Measurements from ENCODE around the gene C19orf25. TPM values are rescaled to one million over a fixed set of nuclear protein-coding genes. Genes with fewer than 3 reads are reported as not detected.

C19orf25 gene
- polyA plus RNA-seq, 1 experiment = 14.5 TPM

- TF ChIP-seq CTCF (IDR thresholded peaks at IDR 0.05; ENCODE audit: low read depth, low read length) = no peak
- H3K9me3 ChIP-seq (ENCODE audit: control insufficient read depth, insufficient read depth, low read length) = peaks cover 3% of the 10 kb centered on the region; the same call in 1 of the 2 replicates
- H3K27ac ChIP-seq (ENCODE audit: low read depth, low read length) = no peak overlapping the region
- ChIA-PET POLR2A (no interaction called here), CTCF (no interaction called here)
- no peak overlapping the region for H3K4me3 ChIP-seq (ENCODE audit: low read depth, low read length)
- H3K27me3 ChIP-seq (ENCODE audit: control insufficient read depth, insufficient read depth, low read length) = no peaks in the 10 kb centered on the region
- DNase-seq (ENCODE audit: low read depth, low spot score) = no peak
These were observed 48.8 kb downstream of the C19orf25 start for GRCh38 chr19:1430246-1430645.

- no peak overlapping the region for H3K27ac ChIP-seq (ENCODE audit: low read depth, low read length)
- TF ChIP-seq CTCF (IDR thresholded peaks at IDR 0.05; ENCODE audit: low read depth, low read length) = no peak
- no peak overlapping the region for H3K4me3 ChIP-seq (ENCODE audit: low read depth, low read length)
- ChIA-PET CTCF (no interaction called here), POLR2A (no interaction called here)
- no peak for DNase-seq (ENCODE audit: low read depth, low spot score)
- H3K27me3 ChIP-seq (ENCODE audit: control insufficient read depth, insufficient read depth, low read length) = no peaks in the 10 kb centered on the region
- H3K9me3 ChIP-seq (ENCODE audit: control insufficient read depth, insufficient read depth, low read length) = peaks cover 3% of the 10 kb centered on the region; the same call in 1 of the 2 replicates
These were observed 49.3 kb downstream of the C19orf25 start for GRCh38 chr19:1429750-1430149.

GRCh38 chr19:1428738-1429391 lies 50.1 kb downstream of the C19orf25 start:
- peak overlapping the region; percentile 21 for H3K27ac ChIP-seq (ENCODE audit: low read depth, low read length)
- TF ChIP-seq CTCF (IDR thresholded peaks at IDR 0.05; ENCODE audit: low read depth, low read length) = no peak
- no peaks in the 10 kb centered on the region for H3K27me3 ChIP-seq (ENCODE audit: control insufficient read depth, insufficient read depth, low read length)
- ChIA-PET CTCF (no interaction called here), POLR2A (no interaction called here)
- H3K4me3 ChIP-seq (ENCODE audit: low read depth, low read length) = no peak overlapping the region
- DNase-seq (ENCODE audit: low read depth, low spot score) = no peak
- H3K9me3 ChIP-seq (ENCODE audit: control insufficient read depth, insufficient read depth, low read length) = no peaks in the 10 kb centered on the region; the same call in 1 of the 2 replicates

GRCh38 chr19:1427221-1427920 lies 51.6 kb downstream of the C19orf25 start:
- Histone ChIP-seq H3K9me3 (ENCODE audit: control insufficient read depth, insufficient read depth, low read length) (no peaks in the 10 kb centered on the region; the same call in 1 of the 2 replicates), H3K27me3 (ENCODE audit: control insufficient read depth, insufficient read depth, low read length) (no peaks in the 10 kb centered on the region), H3K27ac (ENCODE audit: low read depth, low read length) (no peak overlapping the region), H3K4me3 (ENCODE audit: low read depth, low read length) (no peak overlapping the region)
- POLR2A ChIA-PET = no interaction called here
- no peak for DNase-seq (ENCODE audit: low read depth, low spot score)
- no peak for TF ChIP-seq CTCF (IDR thresholded peaks at IDR 0.05; ENCODE audit: low read depth, low read length)
- CTCF ChIA-PET = interaction anchor here (0.9 kb wide), 1 partner anchor 17 kb away, joined by 3 read pairs; no protein-coding TSS in a partner anchor

GRCh38 chr19:1426736-1427135 lies 52.3 kb downstream of the C19orf25 start:
- Histone ChIP-seq H3K9me3 (ENCODE audit: control insufficient read depth, insufficient read depth, low read length) (no peaks in the 10 kb centered on the region; the same call in 1 of the 2 replicates), H3K4me3 (ENCODE audit: low read depth, low read length) (no peak overlapping the region), H3K27ac (ENCODE audit: low read depth, low read length) (no peak overlapping the region), H3K27me3 (ENCODE audit: control insufficient read depth, insufficient read depth, low read length) (no peaks in the 10 kb centered on the region)
- ChIA-PET CTCF (no interaction called here), POLR2A (no interaction called here)
- TF ChIP-seq CTCF (IDR thresholded peaks at IDR 0.05; ENCODE audit: low read depth, low read length) = no peak
- DNase-seq (ENCODE audit: low read depth, low spot score) = no peak

Measured in AG04450 (cell line).